ENCODE results near the gene VCL.

Gene VCL

DNA sequence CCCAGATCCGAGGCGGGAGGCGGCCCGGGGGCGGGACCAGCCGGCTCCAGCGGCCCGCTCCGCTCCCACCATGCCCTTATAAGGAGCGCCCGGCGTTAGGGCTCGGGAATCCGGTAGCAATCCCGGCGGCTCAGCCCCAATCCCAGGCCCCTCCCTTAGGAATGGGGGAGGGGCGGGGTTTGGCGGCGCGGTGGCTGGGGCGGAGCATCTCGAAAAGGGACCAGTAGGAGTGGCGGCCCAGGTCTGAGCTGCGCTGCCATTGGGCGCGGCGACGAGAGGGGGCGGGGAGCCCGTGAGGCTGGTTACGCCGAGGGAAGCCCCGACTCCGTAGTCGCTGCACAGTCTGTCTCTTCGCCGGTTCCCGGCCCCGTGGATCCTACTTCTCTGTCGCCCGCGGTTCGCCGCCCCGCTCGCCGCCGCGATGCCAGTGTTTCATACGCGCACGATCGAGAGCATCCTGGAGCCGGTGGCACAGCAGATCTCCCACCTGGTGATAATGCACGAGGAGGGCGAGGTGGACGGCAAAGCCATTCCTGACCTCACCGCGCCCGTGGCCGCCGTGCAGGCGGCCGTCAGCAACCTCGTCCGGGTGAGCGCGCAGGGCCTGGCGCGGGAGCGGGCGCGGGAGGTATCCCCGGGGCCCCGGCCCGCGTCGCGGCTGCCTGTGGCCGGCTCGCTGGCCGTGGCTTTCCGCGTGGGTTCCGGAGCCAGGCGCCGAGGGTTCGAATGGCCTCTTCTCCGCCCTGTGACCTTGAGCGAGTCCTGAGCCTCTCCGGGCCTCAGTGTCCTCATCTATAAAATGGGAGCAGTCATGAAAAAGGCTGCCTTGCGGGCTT is at the start of gene VCL:
Gene VCL (plus strand): TSS at position 330 of the 836 bp plus-strand sequence. CDS start 92 bp downstream, at position 422.
- peak; percentile 55; the same call in 1 of the 2 replicates for TF ChIP-seq EP300 (IDR thresholded peaks at IDR 0.05; ENCODE audit: borderline replicate concordance)
- TF ChIP-seq TAF1 (IDR thresholded peaks at IDR 0.05; ENCODE audit: low read depth), result peak; percentile 99
- peak; percentile 21; the same call in 1 of the 2 replicates for TF ChIP-seq NFIC (IDR thresholded peaks at IDR 0.05)
- peak; percentile 72 for TF ChIP-seq YY1 (IDR thresholded peaks at IDR 0.05; ENCODE audit: low read depth)
- TF ChIP-seq TCF12 (IDR thresholded peaks at IDR 0.05; ENCODE audit: low read depth), result peak; percentile 78
- TF ChIP-seq FOXM1 (IDR thresholded peaks at IDR 0.05; ENCODE audit: borderline replicate concordance, low read depth), result peak; percentile 68
- TF ChIP-seq TEAD4 (IDR thresholded peaks at IDR 0.05), result peak; percentile 65; the same call in 1 of the 2 replicates
- TF ChIP-seq EGR1 (IDR thresholded peaks at IDR 0.05), result no peak
- TF ChIP-seq ZBTB7A (IDR thresholded peaks at IDR 0.05; ENCODE audit: low read depth), result no peak
- TF ChIP-seq, protein P1, sequence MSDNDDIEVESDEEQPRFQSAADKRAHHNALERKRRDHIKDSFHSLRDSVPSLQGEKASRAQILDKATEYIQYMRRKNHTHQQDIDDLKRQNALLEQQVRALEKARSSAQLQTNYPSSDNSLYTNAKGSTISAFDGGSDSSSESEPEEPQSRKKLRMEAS (IDR thresholded peaks at IDR 0.05), result peak; percentile 73

DNA sequence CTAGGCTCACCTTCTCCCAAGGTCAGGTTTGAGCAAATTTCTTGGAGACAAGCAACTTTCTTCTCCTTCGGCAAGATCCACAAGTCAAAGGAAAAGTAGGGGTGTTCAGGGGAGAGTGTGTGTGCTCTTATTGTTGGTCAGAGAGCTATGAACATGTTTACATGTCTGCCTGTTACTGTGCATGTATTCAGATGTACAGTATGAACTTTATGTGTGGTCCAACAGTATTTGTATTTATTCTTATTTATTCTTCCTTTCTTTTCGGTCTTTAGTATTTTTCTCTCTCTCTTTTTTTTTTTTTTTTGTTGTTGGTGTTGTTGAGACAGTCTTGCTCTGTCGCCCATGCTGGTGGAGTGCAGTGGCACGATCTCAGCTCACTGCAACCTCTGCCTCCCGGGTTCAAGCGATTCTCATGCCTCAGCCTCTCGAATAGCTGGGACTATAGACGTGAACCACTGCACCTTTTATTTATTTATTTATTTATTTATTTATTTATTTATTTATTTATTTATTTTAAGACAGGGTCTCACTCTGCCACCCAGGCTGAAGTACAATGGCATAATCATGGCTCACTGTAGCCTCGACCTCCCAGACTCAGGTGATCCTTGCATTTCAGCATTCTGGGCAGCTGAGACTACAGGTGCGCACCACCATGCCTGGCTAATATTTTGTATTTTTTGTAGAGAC is 48.8 kb upstream of the VCL start:
- TF ChIP-seq EP300 (IDR thresholded peaks at IDR 0.05; ENCODE audit: borderline replicate concordance), result no peak
- no peak for TF ChIP-seq TEAD4 (IDR thresholded peaks at IDR 0.05)
- no peak for TF ChIP-seq NFIC (IDR thresholded peaks at IDR 0.05)
- TF ChIP-seq FOXM1 (IDR thresholded peaks at IDR 0.05; ENCODE audit: borderline replicate concordance, low read depth), result no peak
- TF ChIP-seq TCF12 (IDR thresholded peaks at IDR 0.05; ENCODE audit: low read depth), result no peak
- TF ChIP-seq CREB1 (IDR thresholded peaks at IDR 0.05; ENCODE audit: low read depth), result no peak

DNA sequence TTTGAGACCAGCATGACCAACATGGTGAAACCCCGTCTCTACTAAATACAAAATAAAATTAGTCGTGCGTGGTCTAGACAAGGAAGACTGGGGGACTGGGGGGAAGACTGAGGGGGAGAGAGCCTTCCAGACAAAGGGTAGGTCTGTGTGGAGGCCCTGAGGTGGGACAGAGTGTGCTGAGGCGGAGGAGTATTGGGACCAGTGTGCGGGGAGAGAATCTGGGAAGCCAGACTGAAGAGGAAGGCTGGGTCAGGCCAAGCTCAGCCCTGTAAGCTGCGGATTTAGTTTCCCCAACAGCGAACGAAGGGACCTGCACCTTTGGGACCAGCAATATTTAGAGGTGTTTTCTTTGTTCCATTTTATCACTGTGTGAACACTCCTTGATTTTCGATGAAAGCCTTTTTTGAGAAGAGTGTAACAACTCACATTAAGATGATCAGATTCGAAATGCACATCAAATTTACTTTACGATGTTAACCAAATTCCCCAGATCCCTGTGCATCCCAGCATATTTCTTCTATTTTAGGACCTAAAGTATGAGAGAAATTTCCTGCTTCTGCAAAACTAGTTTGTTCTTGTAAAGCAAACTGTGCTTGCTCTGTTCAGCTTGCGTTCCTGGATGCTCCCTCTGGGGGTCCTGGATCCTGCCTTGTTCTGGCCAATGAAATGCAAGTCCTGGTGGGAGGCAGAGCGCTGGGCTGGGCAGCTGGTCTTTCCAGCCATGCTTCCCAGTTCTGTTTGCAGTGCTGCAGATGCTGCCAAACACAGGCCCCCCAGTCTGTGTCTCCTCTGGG is 47.6 kb upstream of the VCL start:
- TF ChIP-seq NFIC (IDR thresholded peaks at IDR 0.05), result no peak
- TF ChIP-seq FOXM1 (IDR thresholded peaks at IDR 0.05; ENCODE audit: borderline replicate concordance, low read depth), result no peak
- TF ChIP-seq TEAD4 (IDR thresholded peaks at IDR 0.05), result no peak
- no peak for TF ChIP-seq CEBPB (IDR thresholded peaks at IDR 0.05)
- no peak for TF ChIP-seq RAD21 (IDR thresholded peaks at IDR 0.05; ENCODE audit: low read depth)
- TF ChIP-seq TCF12 (IDR thresholded peaks at IDR 0.05; ENCODE audit: low read depth), result no peak
- TF ChIP-seq, protein P1 (IDR thresholded peaks at IDR 0.05), result no peak
- no peak for TF ChIP-seq EGR1 (IDR thresholded peaks at IDR 0.05)
- TF ChIP-seq, protein P2, sequence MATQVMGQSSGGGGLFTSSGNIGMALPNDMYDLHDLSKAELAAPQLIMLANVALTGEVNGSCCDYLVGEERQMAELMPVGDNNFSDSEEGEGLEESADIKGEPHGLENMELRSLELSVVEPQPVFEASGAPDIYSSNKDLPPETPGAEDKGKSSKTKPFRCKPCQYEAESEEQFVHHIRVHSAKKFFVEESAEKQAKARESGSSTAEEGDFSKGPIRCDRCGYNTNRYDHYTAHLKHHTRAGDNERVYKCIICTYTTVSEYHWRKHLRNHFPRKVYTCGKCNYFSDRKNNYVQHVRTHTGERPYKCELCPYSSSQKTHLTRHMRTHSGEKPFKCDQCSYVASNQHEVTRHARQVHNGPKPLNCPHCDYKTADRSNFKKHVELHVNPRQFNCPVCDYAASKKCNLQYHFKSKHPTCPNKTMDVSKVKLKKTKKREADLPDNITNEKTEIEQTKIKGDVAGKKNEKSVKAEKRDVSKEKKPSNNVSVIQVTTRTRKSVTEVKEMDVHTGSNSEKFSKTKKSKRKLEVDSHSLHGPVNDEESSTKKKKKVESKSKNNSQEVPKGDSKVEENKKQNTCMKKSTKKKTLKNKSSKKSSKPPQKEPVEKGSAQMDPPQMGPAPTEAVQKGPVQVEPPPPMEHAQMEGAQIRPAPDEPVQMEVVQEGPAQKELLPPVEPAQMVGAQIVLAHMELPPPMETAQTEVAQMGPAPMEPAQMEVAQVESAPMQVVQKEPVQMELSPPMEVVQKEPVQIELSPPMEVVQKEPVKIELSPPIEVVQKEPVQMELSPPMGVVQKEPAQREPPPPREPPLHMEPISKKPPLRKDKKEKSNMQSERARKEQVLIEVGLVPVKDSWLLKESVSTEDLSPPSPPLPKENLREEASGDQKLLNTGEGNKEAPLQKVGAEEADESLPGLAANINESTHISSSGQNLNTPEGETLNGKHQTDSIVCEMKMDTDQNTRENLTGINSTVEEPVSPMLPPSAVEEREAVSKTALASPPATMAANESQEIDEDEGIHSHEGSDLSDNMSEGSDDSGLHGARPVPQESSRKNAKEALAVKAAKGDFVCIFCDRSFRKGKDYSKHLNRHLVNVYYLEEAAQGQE (IDR thresholded peaks at IDR 0.05; ENCODE audit: low read depth), result no peak
- no peak for TF ChIP-seq TAF1 (IDR thresholded peaks at IDR 0.05; ENCODE audit: low read depth)
- no peak for TF ChIP-seq CREB1 (IDR thresholded peaks at IDR 0.05; ENCODE audit: low read depth)
- TF ChIP-seq EP300 (IDR thresholded peaks at IDR 0.05; ENCODE audit: borderline replicate concordance), result no peak
- TF ChIP-seq YY1 (IDR thresholded peaks at IDR 0.05; ENCODE audit: low read depth), result no peak
- TF ChIP-seq ZBTB7A (IDR thresholded peaks at IDR 0.05; ENCODE audit: low read depth), result no peak

DNA sequence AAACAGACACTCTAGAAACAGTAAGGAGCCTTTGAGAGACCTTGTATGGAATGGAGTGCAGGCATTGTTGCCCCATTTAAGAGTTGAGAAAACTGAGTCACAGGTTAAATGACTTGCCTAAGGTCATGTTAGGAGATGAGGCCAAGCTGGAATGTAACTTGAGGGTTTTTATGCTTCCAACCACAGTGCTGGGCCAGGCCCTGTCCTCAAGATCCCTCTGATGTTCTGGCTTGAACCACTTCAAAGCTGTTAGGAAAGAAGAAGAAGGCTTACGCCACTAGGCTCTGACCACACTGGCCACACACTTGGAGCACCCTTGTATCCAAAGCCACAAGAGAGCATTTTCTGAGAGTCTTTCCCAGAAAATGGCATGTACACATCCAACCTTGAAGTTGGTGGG is 44.3 kb upstream of the VCL start:
- TF ChIP-seq RAD21 (IDR thresholded peaks at IDR 0.05; ENCODE audit: low read depth) (no peak), NFIC (IDR thresholded peaks at IDR 0.05) (no peak), TAF1 (IDR thresholded peaks at IDR 0.05; ENCODE audit: low read depth) (no peak), TEAD4 (IDR thresholded peaks at IDR 0.05) (no peak), EGR1 (IDR thresholded peaks at IDR 0.05) (no peak), ZBTB7A (IDR thresholded peaks at IDR 0.05; ENCODE audit: low read depth) (no peak), EP300 (IDR thresholded peaks at IDR 0.05; ENCODE audit: borderline replicate concordance) (no peak), YY1 (IDR thresholded peaks at IDR 0.05; ENCODE audit: low read depth) (no peak), CEBPB (IDR thresholded peaks at IDR 0.05) (no peak), TCF12 (IDR thresholded peaks at IDR 0.05; ENCODE audit: low read depth) (no peak), FOXM1 (IDR thresholded peaks at IDR 0.05; ENCODE audit: borderline replicate concordance, low read depth) (no peak), CREB1 (IDR thresholded peaks at IDR 0.05; ENCODE audit: low read depth) (no peak)
- TF ChIP-seq, protein P1 (IDR thresholded peaks at IDR 0.05), result no peak
- TF ChIP-seq, protein P3, sequence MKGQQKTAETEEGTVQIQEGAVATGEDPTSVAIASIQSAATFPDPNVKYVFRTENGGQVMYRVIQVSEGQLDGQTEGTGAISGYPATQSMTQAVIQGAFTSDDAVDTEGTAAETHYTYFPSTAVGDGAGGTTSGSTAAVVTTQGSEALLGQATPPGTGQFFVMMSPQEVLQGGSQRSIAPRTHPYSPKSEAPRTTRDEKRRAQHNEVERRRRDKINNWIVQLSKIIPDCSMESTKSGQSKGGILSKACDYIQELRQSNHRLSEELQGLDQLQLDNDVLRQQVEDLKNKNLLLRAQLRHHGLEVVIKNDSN (IDR thresholded peaks at IDR 0.05), result no peak
- TF ChIP-seq, protein P2 (IDR thresholded peaks at IDR 0.05; ENCODE audit: low read depth), result no peak
